Mucosa of descending colon (tissue), 3 donors: ENCODE results near the gene CBX2. TPM values are rescaled to one million over a fixed set of nuclear protein-coding genes. Genes with fewer than 3 reads are reported as not detected.

Experiments
- ATAC-seq: fragments of 200-7000 bp; cut with Tn5 transposase; one replicate; pipeline ENCODE4 v1.9.1; 2020; ENCODE audit warnings: mild to moderate bottlenecking, moderate library complexity
- DNase-seq, 3 donors: peaks; one replicate each; pipeline ENCODE4 v3.0.0-alpha.2; 2020
- H3K36me3 ChIP-seq: fragments of 200-600 bp; one replicate; pipeline ENCODE4 v1.8.0; 2021; ENCODE audit warnings: low read depth, mild to moderate bottlenecking
- H3K4me1 ChIP-seq: fragments of 200-600 bp; one replicate; pipeline ENCODE4 v1.8.0; 2021; ENCODE audit warnings: low read depth, mild to moderate bottlenecking
- H3K4me3 ChIP-seq: fragments of 200-600 bp; one replicate; pipeline ENCODE4 v1.8.0; 2021; ENCODE audit warnings: mild to moderate bottlenecking
- H3K9me3 ChIP-seq: fragments of 200-600 bp; one replicate; pipeline ENCODE4 v1.8.0; 2021; ENCODE audit warnings: mild to moderate bottlenecking
- intact Hi-C, 2 donors: fragments of 100-400 bp; cut with DNase I in 1 of 2; cut with micrococcal nuclease in 1 of 2; formaldehyde crosslinking; loops; one replicate each; pipeline versions ENCODE4 v1.11.0 to v1.11.1; 2022; cut with DNase I, micrococcal nuclease
- total RNA-seq, 3 donors: library from RNA; stranded (reverse); fragmentation: NEBNext Ultra II Directional in 2 of 3; extraction: Animal tissue kit (Norgen Biotek cat#: 25700) in 2 of 3; gene quantifications; one replicate each; pipeline versions ENCODE4 v1.2.1 to v1.2.4, GENCODE V29; 2021 to 2023
- TF ChIP-seq, protein P1 (sequence below): fragments of 200-600 bp; IDR thresholded peaks from one replicate; pipeline ENCODE4 v1.8.0; 2022; ENCODE audit warnings: antibody characterized with exemption, mild to moderate bottlenecking
- donor health status: DM: no; HTN: no; CAD: no; lungs with moderate emphysema.
- donor health status: DM: no; HTN: no; CAD: no.
- donor health status: DM: no; HTN: yes; CAD: no.

The CBX2 gene
- total RNA-seq, 3 donors from 2014 or later = 0.14 to 1.5 (median 0.76) TPM

GRCh38 chr17:79781736-79782575 lies 4.0 kb downstream of the CBX2 start:
- H3K9me3 ChIP-seq = no peaks in the 10 kb centered on the region
- ATAC-seq = no peak
- peaks cover 17% of the 10 kb centered on the region for H3K4me1 ChIP-seq
- DNase-seq = no peak
- intact Hi-C loops = no loop called here
- TF ChIP-seq, protein P1, sequence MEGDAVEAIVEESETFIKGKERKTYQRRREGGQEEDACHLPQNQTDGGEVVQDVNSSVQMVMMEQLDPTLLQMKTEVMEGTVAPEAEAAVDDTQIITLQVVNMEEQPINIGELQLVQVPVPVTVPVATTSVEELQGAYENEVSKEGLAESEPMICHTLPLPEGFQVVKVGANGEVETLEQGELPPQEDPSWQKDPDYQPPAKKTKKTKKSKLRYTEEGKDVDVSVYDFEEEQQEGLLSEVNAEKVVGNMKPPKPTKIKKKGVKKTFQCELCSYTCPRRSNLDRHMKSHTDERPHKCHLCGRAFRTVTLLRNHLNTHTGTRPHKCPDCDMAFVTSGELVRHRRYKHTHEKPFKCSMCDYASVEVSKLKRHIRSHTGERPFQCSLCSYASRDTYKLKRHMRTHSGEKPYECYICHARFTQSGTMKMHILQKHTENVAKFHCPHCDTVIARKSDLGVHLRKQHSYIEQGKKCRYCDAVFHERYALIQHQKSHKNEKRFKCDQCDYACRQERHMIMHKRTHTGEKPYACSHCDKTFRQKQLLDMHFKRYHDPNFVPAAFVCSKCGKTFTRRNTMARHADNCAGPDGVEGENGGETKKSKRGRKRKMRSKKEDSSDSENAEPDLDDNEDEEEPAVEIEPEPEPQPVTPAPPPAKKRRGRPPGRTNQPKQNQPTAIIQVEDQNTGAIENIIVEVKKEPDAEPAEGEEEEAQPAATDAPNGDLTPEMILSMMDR = no peak
- H3K36me3 ChIP-seq = no peaks in the 10 kb centered on the region
- no peak overlapping the region for H3K4me3 ChIP-seq

GRCh38 chr17:79783891-79784290 lies 5.9 kb downstream of the CBX2 start:
- DNase-seq = no peak
- intact Hi-C loops = no loop called here
- Histone ChIP-seq H3K4me1 (peaks cover 3% of the 10 kb centered on the region), H3K36me3 (no peaks in the 10 kb centered on the region), H3K4me3 (no peak overlapping the region), H3K9me3 (no peaks in the 10 kb centered on the region)
- TF ChIP-seq, protein P1 = no peak
- ATAC-seq = no peak

GRCh38 chr17:79784353-79785016 lies 6.5 kb downstream of the CBX2 start:
- H3K9me3 ChIP-seq = no peaks in the 10 kb centered on the region
- no peak overlapping the region for H3K4me3 ChIP-seq
- no peaks in the 10 kb centered on the region for H3K4me1 ChIP-seq
- ATAC-seq (no peak), DNase-seq (no peak)
- TF ChIP-seq, protein P1 = no peak
- intact Hi-C loops = no loop called here
- H3K36me3 ChIP-seq = no peaks in the 10 kb centered on the region

DNA sequence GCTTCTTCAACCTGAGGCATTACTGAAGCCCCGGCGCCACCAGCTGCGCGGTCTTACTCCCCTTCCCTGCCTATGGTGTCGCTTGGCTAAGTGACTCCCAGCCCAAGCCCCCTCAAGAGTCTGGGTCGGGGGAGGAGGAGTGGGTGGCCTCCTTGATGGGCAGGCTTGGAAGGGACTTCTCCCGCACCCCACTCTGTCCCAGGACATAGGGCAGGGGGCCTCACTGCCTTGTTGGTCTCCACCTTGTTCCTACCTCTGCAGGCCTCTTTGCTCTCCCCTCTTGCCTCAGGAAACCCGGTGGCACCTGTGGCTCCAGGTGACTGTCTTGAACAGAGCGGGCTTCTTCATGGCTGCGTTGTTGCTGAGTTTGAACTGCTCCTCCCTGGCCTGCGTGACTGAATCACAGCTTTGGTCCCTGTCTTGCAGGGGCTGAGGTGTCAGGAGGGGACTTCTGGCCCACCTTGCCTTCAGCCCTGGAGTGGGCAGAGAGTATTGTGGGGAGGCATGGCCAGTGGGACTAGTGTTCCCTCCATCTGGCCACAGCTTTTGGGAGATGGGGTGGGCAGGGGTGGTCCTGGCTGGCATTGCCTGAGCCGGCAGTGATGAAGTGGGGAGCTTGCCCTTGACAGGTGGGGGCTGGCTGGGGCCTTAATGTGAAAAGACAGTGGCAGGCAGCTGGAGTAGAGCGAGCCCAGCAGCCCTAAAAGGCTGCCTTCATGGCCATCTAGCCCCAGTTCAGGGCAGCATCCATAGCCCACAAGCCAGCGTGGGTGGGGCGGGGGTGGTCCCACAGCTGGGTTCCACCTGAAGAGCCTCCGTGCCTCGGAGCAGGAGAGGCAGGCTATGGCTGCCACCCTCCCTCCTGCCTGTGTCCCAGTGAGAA lies 7.3 kb downstream of the CBX2 start:
- no peaks in the 10 kb centered on the region for H3K9me3 ChIP-seq
- ATAC-seq = no peak
- H3K36me3 ChIP-seq = no peaks in the 10 kb centered on the region
- DNase-seq = no peak
- H3K4me3 ChIP-seq = no peak overlapping the region
- intact Hi-C loops = no loop called here
- TF ChIP-seq, protein P1 = no peak
- peaks cover 6% of the 10 kb centered on the region for H3K4me1 ChIP-seq
